Right atrium auricular region (tissue), 2 donors: ENCODE results near the gene ZNF423. TPM values are rescaled to one million over a fixed set of nuclear protein-coding genes. Genes with fewer than 3 reads are reported as not detected.

Experiments
- DNase-seq: peaks from one replicate; pipeline ENCODE4 v3.0.0-alpha.2; 2019; ENCODE audit warnings: low spot score
- H3K27ac ChIP-seq, 2 donors: fragments of 200-600 bp; sonication (generic); 1 replicate in 1 of 2; 2 replicates in 1 of 2; pipeline ENCODE4 v1.5.1; 2016 to 2019
- H3K27me3 ChIP-seq, 2 donors: fragments of 200-600 bp; sonication (generic); one replicate each; pipeline versions ENCODE4 v1.5.1 to v1.6.0; 2017 to 2019
- H3K36me3 ChIP-seq: fragments of 200-600 bp; sonication (generic); one replicate; pipeline ENCODE4 v1.5.1; 2016
- H3K4me1 ChIP-seq, 2 donors: fragments of 200-600 bp; sonication (generic); one replicate each; pipeline versions ENCODE4 v1.5.1 to v1.6.0; 2017 to 2019
- H3K4me3 ChIP-seq, 2 donors: fragments of 200-600 bp; sonication (generic); 1 replicate in 1 of 2; 2 replicates in 1 of 2; pipeline ENCODE4 v1.5.1; 2017 to 2019; ENCODE audit warnings: mild to moderate bottlenecking in 1 of 2, moderate library complexity in 1 of 2
- H3K9me3 ChIP-seq, 2 donors: fragments of 200-600 bp; sonication (generic); one replicate each; pipeline ENCODE4 v1.5.1; 2019
- CTCF ChIP-seq, 2 donors: fragments of 200-600 bp; sonication (generic); IDR thresholded peaks; one replicate each; pipeline ENCODE4 v1.5.1; 2019; ENCODE audit warnings: antibody characterized with exemption in 2 of 2
- total RNA-seq, 2 donors: library from RNA; depleted of rRNA; stranded (reverse); fragments of >200 nt; gene quantifications; one replicate each; pipeline ENCODE4 v1.1.0, GENCODE V29; 2016

Gene ZNF423
- total RNA-seq, 2 donors from 2014 or later = 8.5 to 10.7 TPM

- no peak for TF ChIP-seq CTCF (IDR thresholded peaks at IDR 0.05)
- no peak overlapping the region for H3K27ac ChIP-seq
- H3K4me3 ChIP-seq = no peak overlapping the region
- H3K36me3 ChIP-seq = no peaks in the 10 kb centered on the region
- DNase-seq = no peak
- peaks cover 0 to 4% of the 10 kb centered on the region in 2 donors for H3K4me1 ChIP-seq
- H3K9me3 ChIP-seq = no peaks in the 10 kb centered on the region
- H3K27me3 ChIP-seq = no peaks in the 10 kb centered on the region
Observed at GRCh38 chr16:49559242-49559641, 296.7 kb downstream of the ZNF423 start.

GRCh38 chr16:49558451-49558850, 297.5 kb downstream of the ZNF423 start:
- Histone ChIP-seq H3K27me3 (no peaks in the 10 kb centered on the region), H3K9me3 (no peaks in the 10 kb centered on the region), H3K27ac (no peak overlapping the region), H3K4me3 (no peak overlapping the region), H3K36me3 (no peaks in the 10 kb centered on the region), H3K4me1 (peaks cover 0 to 4% of the 10 kb centered on the region in 2 donors)
- DNase-seq = no peak
- no peak for TF ChIP-seq CTCF (IDR thresholded peaks at IDR 0.05)

- Histone ChIP-seq H3K36me3 (no peaks in the 10 kb centered on the region), H3K4me1 (peaks cover 0 to 4% of the 10 kb centered on the region in 2 donors), H3K27ac (no peak overlapping the region), H3K9me3 (no peaks in the 10 kb centered on the region), H3K4me3 (no peak overlapping the region), H3K27me3 (no peaks in the 10 kb centered on the region)
- TF ChIP-seq CTCF (IDR thresholded peaks at IDR 0.05) = peak; percentile 17 to 66
- DNase-seq = no peak
Observed at GRCh38 chr16:49556606-49557446, 299.1 kb downstream of the ZNF423 start.

- TF ChIP-seq CTCF (IDR thresholded peaks at IDR 0.05) = no peak
- no peak for DNase-seq
- H3K27me3 ChIP-seq = no peaks in the 10 kb centered on the region
- H3K27ac ChIP-seq = no peak overlapping the region
- H3K36me3 ChIP-seq = no peaks in the 10 kb centered on the region
- no peak overlapping the region for H3K4me3 ChIP-seq
- no peaks in the 10 kb centered on the region for H3K9me3 ChIP-seq
- peaks cover 0 to 4% of the 10 kb centered on the region in 2 donors for H3K4me1 ChIP-seq
Observed at GRCh38 chr16:49556249-49556605, 299.7 kb downstream of the ZNF423 start.

- no peak for TF ChIP-seq CTCF (IDR thresholded peaks at IDR 0.05)
- Histone ChIP-seq H3K9me3 (no peaks in the 10 kb centered on the region), H3K4me3 (no peak overlapping the region), H3K27me3 (no peaks in the 10 kb centered on the region), H3K27ac (no peak overlapping the region), H3K4me1 (no peaks in the 10 kb centered on the region), H3K36me3 (no peaks in the 10 kb centered on the region)
- no peak for DNase-seq
Observed at GRCh38 chr16:49554681-49555080, 301.2 kb downstream of the ZNF423 start.
